ENCODE results near the gene LRRC4.

The LRRC4 gene

DNA sequence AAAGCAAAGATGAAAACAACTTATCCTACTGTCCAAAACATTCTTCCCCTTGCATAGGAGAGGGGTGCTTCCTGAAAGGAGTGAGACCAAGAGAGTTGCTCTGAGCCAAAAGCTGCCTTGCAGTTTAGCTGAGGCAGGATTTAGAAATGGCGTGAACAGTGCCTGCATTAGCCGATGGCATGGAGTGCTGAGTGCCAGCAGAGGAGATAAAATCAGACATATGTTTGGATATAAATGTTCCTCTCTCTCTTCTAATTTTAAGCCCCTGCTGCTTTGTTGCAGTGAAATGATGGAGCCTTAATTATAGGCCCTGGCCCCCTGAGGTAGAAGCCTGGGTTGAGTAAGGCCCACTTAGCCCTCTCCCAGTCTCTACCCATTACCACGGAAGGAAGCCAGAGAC, 7.1 kb downstream of the LRRC4 start:
- Histone ChIP-seq H3K9ac (ENCODE audit: insufficient read length, low read depth) (no peak overlapping the region), H3K36me3 (ENCODE audit: insufficient read depth, insufficient read length, low read length) (peaks cover 9% of the 10 kb centered on the region), H3K4me1 (ENCODE audit: insufficient read depth, insufficient read length) (peaks cover 7% of the 10 kb centered on the region)

DNA sequence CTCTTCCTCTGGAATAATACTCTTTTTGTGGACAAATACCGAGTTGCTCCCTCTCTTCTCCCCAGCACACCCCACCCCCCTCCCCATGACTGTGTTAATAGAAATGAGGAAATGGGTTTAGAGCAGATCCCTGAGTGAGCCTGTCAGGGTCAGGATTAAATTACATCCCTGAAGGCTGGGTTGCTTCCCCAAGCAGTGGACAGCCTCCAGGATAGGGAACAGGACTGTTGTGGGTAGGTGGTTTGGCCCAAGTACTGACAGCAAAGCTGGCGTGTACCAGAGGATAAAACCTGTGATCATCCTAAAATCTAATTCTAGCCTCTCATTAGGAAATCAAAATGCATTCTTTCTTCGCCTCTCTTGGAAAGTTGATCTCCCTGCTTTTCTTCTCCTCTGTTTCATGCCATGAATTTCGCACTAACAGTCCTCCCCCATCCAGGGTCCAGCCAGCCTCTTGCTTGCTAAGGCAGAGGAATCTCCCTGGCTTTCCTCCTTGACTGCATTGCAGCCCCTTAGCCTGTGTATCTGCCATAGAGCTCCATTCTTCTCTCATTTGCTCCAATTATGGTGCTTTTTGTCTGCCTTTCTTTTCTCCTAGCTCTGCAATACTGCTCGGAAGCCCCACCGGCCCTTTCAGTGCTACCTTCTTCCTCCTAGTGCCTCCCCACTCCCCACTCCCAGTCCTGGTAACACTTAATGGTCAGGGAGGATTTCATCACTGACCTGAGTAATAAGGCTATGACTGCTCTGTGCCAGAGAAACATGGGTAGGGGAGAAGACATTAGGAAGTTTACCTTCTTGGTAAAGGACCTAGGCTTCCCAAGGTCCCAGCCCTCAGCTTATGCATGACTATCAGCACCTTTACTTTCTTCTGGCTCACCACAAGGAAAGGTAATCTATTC, 8.4 kb downstream of the LRRC4 start:
- H3K36me3 ChIP-seq (ENCODE audit: insufficient read depth, insufficient read length, low read length) = peaks cover 3% of the 10 kb centered on the region
- no peaks in the 10 kb centered on the region for H3K9me3 ChIP-seq (ENCODE audit: insufficient read depth, low read length)
- H3K9ac ChIP-seq (ENCODE audit: insufficient read length, low read depth) = no peak overlapping the region
- H3K4me1 ChIP-seq (ENCODE audit: insufficient read depth, insufficient read length) = peaks cover 10% of the 10 kb centered on the region
- no peak for TF ChIP-seq SUZ12 (IDR thresholded peaks at IDR 0.05; ENCODE audit: extremely low read depth, insufficient read depth, insufficient read length)
- no peaks in the 10 kb centered on the region for H3K27me3 ChIP-seq (ENCODE audit: insufficient read depth, insufficient read length)
- DNase-seq (ENCODE audit: low read depth, low spot score) = no peak
- H3K4me3 ChIP-seq (ENCODE audit: insufficient read length, low read depth) = no peak overlapping the region

More for the DNA sequence above, 7.1 kb downstream of the LRRC4 start:
- Histone ChIP-seq H3K27me3 (ENCODE audit: insufficient read depth, insufficient read length) (peaks cover 3% of the 10 kb centered on the region), H3K4me3 (ENCODE audit: insufficient read length, low read depth) (no peak overlapping the region), H3K9me3 (ENCODE audit: insufficient read depth, low read length) (no peaks in the 10 kb centered on the region)
- DNase-seq (ENCODE audit: low read depth, low spot score) = no peak
- TF ChIP-seq SUZ12 (IDR thresholded peaks at IDR 0.05; ENCODE audit: extremely low read depth, insufficient read depth, insufficient read length) = no peak
- no peak for TF ChIP-seq ZNF274 (IDR thresholded peaks at IDR 0.05; ENCODE audit: low read depth, low read length)
- no peak for TF ChIP-seq YY1 (IDR thresholded peaks at IDR 0.05; ENCODE audit: insufficient read depth, insufficient read length)

DNA sequence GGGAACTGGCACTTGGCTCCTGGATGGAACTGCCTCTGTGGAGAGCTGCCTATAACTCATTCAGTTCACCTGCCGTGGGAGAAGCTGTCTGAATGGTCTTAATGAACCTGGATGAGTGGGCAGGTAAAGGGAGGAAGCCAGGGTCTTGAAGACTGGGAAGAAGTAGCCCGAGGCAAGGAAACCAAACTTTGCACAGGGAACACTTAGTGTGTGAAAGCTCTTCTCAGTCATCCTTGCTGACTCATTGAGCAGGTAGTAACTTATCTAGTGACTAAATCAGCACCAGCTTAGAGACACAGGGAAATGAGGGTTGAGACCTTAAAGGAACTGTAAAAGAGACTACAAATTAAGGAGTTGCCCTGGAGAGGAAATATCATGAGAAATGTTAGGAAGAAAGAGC, 9.9 kb downstream of the LRRC4 start:
- no peak for DNase-seq (ENCODE audit: low read depth, low spot score)
- peaks cover 7% of the 10 kb centered on the region for H3K4me1 ChIP-seq (ENCODE audit: insufficient read depth, insufficient read length)
- H3K9ac ChIP-seq (ENCODE audit: insufficient read length, low read depth) = no peak overlapping the region
- no peaks in the 10 kb centered on the region for H3K9me3 ChIP-seq (ENCODE audit: insufficient read depth, low read length)
- no peak for TF ChIP-seq YY1 (IDR thresholded peaks at IDR 0.05; ENCODE audit: insufficient read depth, insufficient read length)
- H3K27me3 ChIP-seq (ENCODE audit: insufficient read depth, insufficient read length) = no peaks in the 10 kb centered on the region
- H3K36me3 ChIP-seq (ENCODE audit: insufficient read depth, insufficient read length, low read length) = peaks cover 7% of the 10 kb centered on the region
- H3K4me3 ChIP-seq (ENCODE audit: insufficient read length, low read depth) = no peak overlapping the region

DNA sequence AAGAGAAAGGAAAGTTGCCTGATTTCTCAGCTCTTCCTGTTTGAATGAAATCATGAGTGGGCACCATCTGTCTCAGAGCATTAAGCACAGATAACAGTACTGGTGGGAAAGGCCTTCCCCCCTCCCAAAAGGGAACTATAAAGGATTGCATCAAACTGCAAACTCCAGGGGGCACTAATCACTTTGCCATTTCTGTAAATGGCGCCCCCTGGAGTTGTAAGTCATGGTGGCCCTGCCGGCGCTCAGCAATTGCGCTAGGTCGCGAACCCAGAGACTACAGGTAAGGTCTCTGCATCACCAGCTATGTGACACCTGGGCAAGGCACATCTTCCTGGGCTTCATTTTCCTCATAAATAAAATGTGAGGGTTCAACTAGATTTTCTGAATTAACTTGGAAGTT, 11.1 kb downstream of the LRRC4 start:
- H3K36me3 ChIP-seq (ENCODE audit: insufficient read depth, insufficient read length, low read length) = peaks cover 7% of the 10 kb centered on the region
- H3K4me1 ChIP-seq (ENCODE audit: insufficient read depth, insufficient read length) = peaks cover 7% of the 10 kb centered on the region
- no peaks in the 10 kb centered on the region for H3K27me3 ChIP-seq (ENCODE audit: insufficient read depth, insufficient read length)
- no peak for TF ChIP-seq YY1 (IDR thresholded peaks at IDR 0.05; ENCODE audit: insufficient read depth, insufficient read length)
- no peak for TF ChIP-seq SUZ12 (IDR thresholded peaks at IDR 0.05; ENCODE audit: extremely low read depth, insufficient read depth, insufficient read length)
- no peak for TF ChIP-seq ZNF274 (IDR thresholded peaks at IDR 0.05; ENCODE audit: low read depth, low read length)
- H3K4me3 ChIP-seq (ENCODE audit: insufficient read length, low read depth) = no peak overlapping the region
- no peak for DNase-seq (ENCODE audit: low read depth, low spot score)
- H3K9ac ChIP-seq (ENCODE audit: insufficient read length, low read depth) = no peak overlapping the region
- no peaks in the 10 kb centered on the region for H3K9me3 ChIP-seq (ENCODE audit: insufficient read depth, low read length)

DNA sequence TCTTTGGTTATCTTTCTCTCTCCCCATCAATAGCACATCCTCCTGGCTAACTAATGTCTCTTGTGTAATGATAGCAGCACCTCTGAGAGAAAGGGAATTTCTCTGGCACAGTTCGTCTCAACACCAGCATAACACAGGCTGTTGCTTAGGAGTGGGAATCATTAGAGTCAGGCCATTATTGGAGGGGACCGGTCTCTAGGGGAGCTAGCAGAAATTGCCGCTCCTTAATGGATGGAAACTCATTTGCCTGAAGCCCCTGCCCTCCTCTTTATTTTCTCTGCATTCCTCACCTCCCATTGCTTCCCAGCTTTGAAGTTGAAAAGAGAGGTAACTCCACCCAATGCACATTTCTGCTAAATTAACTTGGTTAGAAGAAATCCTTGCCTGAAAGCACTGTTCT, 11.9 kb downstream of the LRRC4 start:
- H3K9me3 ChIP-seq (ENCODE audit: insufficient read depth, low read length) = no peaks in the 10 kb centered on the region
- DNase-seq (ENCODE audit: low read depth, low spot score) = no peak
- H3K27me3 ChIP-seq (ENCODE audit: insufficient read depth, insufficient read length) = no peaks in the 10 kb centered on the region
- peaks cover 7% of the 10 kb centered on the region for H3K4me1 ChIP-seq (ENCODE audit: insufficient read depth, insufficient read length)
- TF ChIP-seq ZNF274 (IDR thresholded peaks at IDR 0.05; ENCODE audit: low read depth, low read length) (no peak), YY1 (IDR thresholded peaks at IDR 0.05; ENCODE audit: insufficient read depth, insufficient read length) (no peak), SUZ12 (IDR thresholded peaks at IDR 0.05; ENCODE audit: extremely low read depth, insufficient read depth, insufficient read length) (no peak)
- no peak overlapping the region for H3K4me3 ChIP-seq (ENCODE audit: insufficient read length, low read depth)
- peaks cover 4% of the 10 kb centered on the region for H3K36me3 ChIP-seq (ENCODE audit: insufficient read depth, insufficient read length, low read length)
- no peak overlapping the region for H3K9ac ChIP-seq (ENCODE audit: insufficient read length, low read depth)

DNA sequence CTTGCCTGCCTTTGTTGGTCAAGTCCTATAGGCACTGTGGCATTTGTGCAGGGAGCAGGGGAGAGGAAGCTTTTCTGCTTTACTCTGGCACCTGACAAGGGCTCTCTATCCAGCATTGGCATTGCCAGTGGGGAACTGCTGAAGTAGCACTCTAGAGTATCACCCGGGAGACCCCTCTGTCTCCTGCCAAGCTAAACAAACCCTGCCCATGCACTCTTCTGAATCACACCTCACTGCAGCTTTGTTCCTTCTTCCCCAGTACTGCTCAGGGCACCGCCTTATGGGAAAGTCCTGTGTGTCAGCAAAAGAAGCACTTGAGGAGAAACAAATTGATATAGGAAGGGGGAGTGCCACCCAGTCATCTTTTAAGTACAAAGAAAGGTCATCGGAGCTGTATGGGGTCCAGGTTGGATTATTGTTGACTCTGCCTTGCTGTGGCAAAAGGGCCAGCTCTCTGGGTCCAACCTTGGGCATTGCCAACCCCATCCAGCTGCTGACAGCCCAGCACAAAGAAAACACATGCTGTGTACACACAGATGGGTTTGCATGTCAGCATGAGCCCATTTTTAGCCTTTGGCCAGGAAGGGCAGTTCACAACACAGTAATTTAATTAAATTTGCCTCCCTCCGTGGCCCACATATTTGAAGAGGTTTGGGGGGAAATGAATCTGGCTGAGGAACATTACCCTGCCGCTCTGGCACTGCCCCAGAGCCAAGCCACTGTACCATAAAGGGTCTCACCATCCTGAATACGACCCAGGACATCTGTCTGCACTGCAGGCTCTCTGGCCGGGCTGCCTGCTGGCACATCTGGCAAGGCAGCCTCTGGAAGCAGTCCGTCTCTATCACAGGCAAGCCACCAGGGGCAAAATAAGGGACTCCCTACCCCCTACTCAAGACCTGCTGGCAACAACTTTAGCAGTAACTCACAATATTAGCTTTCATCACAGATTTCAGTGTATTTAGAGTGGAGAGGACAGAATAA, 13.1 kb downstream of the LRRC4 start:
- no peak for TF ChIP-seq SUZ12 (IDR thresholded peaks at IDR 0.05; ENCODE audit: extremely low read depth, insufficient read depth, insufficient read length)
- no peak for TF ChIP-seq YY1 (IDR thresholded peaks at IDR 0.05; ENCODE audit: insufficient read depth, insufficient read length)
- TF ChIP-seq ZNF274 (IDR thresholded peaks at IDR 0.05; ENCODE audit: low read depth, low read length) = no peak
- no peak for DNase-seq (ENCODE audit: low read depth, low spot score)
- H3K4me1 ChIP-seq (ENCODE audit: insufficient read depth, insufficient read length) = peaks cover 7% of the 10 kb centered on the region
- H3K9ac ChIP-seq (ENCODE audit: insufficient read length, low read depth) = no peak overlapping the region
- peaks cover 11% of the 10 kb centered on the region for H3K36me3 ChIP-seq (ENCODE audit: insufficient read depth, insufficient read length, low read length)
- no peaks in the 10 kb centered on the region for H3K27me3 ChIP-seq (ENCODE audit: insufficient read depth, insufficient read length)
- H3K4me3 ChIP-seq (ENCODE audit: insufficient read length, low read depth) = no peak overlapping the region
- H3K9me3 ChIP-seq (ENCODE audit: insufficient read depth, low read length) = no peaks in the 10 kb centered on the region

DNA sequence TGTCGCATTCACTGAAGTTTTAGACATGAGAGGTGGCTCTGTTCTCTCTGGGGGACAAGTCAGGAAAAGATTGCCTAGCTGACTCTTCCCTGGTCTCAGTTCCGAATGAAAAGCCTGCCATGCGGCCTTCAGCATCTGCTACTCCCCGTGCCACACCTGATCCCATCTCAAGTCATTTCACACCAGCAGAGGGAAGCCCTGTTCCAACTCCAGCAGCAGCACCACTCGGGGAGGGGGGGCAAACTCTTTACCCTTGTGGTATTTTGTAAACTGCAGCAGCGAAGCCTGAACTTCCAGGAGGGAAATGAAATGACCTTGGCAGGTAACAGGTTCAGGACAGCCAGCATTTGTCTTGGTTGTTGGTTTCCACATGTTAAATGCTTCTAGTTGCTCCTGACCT, 13.8 kb downstream of the LRRC4 start:
- H3K4me3 ChIP-seq (ENCODE audit: insufficient read length, low read depth) = no peak overlapping the region
- DNase-seq (ENCODE audit: low read depth, low spot score) = no peak

More for the DNA sequence above, 13.8 kb downstream of the LRRC4 start:
- H3K9me3 ChIP-seq (ENCODE audit: insufficient read depth, low read length) = no peaks in the 10 kb centered on the region
- TF ChIP-seq YY1 (IDR thresholded peaks at IDR 0.05; ENCODE audit: insufficient read depth, insufficient read length) = no peak
- no peak for TF ChIP-seq ZNF274 (IDR thresholded peaks at IDR 0.05; ENCODE audit: low read depth, low read length)
- TF ChIP-seq SUZ12 (IDR thresholded peaks at IDR 0.05; ENCODE audit: extremely low read depth, insufficient read depth, insufficient read length) = no peak
- H3K36me3 ChIP-seq (ENCODE audit: insufficient read depth, insufficient read length, low read length) = peaks cover 17% of the 10 kb centered on the region
- peaks cover 7% of the 10 kb centered on the region for H3K4me1 ChIP-seq (ENCODE audit: insufficient read depth, insufficient read length)
- H3K27me3 ChIP-seq (ENCODE audit: insufficient read depth, insufficient read length) = no peaks in the 10 kb centered on the region
- H3K9ac ChIP-seq (ENCODE audit: insufficient read length, low read depth) = no peak overlapping the region

Data from NT2/D1 (cell line).